HG03139 (cell line): Measurements from ENCODE around the gene GALNT18.

Experiments
- ATAC-seq: cut with Tn5 transposase; IDR thresholded peaks from one replicate; pipeline ENCODE4 v1.9.1; 2021; ENCODE audit not compliant: unreplicated experiment

The GALNT18 gene

DNA sequence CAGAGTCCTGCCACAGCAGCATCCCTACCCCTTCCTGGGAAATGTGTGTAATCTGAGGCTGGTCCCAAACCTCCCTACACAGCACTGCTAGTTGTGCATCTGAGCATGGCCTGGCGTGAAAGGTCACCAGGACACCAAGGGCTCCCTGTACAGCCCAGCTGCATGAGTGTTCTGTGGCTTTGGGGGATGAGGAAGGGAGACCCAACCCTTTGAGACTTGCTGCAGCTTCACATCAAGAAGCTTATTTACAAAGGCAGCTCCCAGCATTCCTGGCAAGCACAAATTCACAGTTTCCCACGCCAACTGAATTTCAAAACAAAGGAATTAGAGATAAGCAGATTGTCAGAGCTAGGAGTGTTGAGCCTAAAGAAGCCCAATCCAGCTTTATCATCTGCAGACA, 301.0 kb downstream of the GALNT18 start:
- no peak for ATAC-seq

- ATAC-seq, result no peak
Observed at GRCh38 chr11:11318961-11319360, 302.8 kb downstream of the GALNT18 start.

- no peak for ATAC-seq
Observed at GRCh38 chr11:11318461-11318860, 303.3 kb downstream of the GALNT18 start.

DNA sequence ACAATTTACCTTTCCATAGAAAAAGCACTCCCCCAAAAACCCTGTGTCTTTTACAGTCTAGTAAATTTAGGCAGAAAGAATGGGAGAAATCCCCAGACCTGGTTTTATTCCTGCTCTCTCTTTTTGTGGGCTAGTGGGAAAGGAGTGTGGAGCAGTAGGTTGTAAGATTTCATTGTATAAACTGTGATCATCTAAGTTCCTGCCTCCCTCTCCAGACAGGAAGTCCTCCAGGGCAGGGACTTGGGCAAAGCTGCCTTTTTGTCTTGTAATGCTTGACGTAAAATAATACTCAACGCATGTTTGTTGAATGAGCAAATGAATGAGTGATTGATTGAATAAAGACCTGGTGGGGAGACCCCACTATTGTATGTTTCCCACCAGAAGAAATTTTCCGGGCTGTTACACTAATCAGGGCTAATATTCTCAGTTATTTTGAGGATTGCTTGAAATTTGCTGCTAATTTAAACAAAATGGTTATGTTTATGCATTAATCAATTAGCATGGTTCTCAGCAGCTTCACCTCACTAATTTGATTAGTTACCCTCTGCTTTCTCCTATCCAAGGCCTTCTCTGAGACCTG, 305.1 kb downstream of the GALNT18 start:
- ATAC-seq, result no peak

DNA sequence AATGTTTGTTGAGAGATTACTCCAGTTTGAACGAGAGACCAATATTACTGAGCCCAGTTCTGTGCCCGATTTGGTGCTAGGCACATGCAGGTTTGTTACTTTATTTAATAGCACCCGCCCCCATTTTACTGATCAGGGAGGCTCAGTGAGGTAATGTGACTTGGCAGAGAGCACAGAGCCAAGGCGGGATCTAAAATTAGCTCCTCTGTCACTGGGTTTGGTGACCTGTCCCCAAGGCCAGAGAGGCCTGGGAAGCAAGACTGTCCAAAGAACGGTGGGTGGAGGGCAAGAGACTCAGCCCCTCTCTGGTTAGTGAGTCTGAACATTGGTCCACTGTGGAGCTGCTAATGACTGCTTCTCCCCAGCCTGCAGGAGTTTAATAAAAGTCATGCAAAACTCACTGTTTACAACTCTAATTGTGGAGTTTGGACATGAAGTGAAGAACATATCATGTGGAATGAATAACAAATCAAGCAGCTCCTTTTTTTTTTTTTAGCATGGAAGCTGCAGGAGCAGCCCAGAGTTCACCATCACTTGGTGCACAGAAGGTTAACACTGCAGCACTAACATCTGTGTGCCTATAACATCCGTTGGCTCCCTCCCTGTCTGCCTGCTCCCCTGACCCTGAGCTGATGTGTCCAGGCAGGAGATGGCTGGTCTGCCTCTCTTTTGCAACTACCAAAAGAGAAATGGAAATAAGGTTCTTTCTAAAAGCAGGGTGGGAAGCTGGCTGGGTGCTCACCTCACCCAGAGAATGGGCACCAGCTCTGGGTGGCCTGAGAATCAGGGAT, 307.7 kb downstream of the GALNT18 start:
- ATAC-seq, result no peak

DNA sequence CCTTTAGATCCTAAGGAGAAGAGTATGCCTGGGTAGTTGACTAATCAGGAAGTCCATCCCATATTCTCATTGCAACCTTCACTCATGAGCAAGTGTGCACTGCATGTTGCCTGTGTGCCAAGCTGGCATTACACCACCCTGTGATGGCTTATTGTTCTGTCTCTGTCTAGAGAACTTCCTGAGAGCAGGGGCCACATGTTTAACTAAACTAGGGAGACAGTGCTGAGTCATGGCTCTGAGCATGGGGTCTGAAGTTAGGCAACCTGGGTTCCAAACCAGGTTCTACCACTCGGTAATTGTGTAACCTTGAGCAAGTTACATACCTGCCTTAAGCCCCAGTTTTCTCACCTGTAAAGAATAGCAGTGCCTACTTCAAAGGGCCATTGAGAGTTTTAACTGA, 308.4 kb downstream of the GALNT18 start:
- no peak for ATAC-seq

DNA sequence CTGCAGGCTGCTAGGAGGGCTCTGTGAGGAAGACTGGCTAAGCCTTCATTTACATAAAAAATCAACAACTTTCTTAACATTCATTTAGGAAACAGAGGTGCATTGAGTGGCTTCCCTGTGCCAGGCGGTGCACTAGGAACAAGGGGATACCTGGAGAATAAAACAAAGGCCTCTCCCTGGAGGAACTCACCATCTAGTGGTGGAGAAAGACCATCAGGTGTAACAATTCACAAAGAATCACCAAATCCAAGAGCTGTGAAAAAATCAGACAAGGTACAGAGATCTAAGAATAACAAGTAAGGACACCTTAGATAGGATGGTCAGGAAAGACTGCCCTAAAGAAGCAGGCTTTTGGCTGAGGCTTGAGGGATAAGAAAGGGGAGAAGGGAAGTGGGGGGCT, 309.1 kb downstream of the GALNT18 start:
- no peak for ATAC-seq

DNA sequence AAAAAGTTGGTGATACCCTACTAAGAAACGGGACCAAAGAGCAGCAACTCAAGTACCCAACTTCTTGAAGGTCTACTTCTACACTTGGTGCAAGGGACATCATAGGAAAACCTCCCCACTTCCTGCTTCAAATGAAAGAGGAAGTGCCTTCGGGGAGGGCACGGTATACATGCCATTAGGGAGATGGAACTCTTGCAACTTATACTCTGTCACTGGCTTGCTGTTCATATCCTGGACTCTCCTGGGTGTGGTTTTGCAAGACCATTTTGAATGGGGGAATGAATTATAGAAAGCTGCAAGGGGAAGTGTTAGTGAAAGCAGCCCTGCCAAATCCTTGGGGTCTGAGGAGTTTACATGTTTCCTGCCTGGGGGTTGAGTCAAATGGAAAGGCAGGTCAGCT, 310.6 kb downstream of the GALNT18 start:
- ATAC-seq, result no peak

DNA sequence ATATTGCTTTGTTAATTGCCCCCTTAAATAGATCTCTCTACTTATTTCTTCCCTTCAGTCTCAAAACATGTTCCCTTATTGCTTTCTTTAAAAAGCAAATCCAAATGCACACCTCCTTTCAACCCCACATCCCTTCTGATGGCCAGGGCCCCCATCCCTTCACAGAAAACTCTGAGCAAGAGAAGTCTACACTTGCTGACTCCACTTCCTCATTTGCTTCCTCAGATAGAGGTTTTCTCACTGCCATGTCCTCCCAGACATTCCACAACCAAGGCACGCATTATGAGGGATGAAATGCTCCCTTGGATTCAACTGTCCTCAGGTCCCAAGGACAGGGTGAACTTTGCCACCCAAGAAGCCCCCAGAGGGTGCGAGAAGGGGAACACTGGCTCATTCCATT, 311.9 kb downstream of the GALNT18 start:
- no peak for ATAC-seq

GRCh38 chr11:11308249-11308648, 313.6 kb downstream of the GALNT18 start:
- no peak for ATAC-seq

DNA sequence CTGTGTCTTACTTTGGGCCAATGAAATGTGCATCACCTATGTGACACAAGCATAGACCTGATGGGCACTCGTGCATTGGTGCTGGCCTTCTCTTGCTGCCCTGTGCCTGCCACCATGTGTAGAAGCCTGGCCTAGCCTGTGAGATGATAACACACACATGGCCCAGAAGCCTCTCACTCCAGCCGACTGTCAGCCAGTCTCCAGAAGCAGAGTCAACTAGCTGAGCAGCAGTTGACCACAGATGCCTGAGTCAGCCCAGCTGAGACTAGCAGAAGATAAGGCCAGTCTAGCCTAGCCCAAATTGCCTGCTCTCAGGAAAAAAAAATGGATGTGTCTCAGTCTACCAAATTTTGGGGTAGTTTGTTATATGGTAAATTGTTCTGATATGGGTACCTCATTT, 314.9 kb downstream of the GALNT18 start:
- no peak for ATAC-seq

GRCh38 chr11:11304550-11304949, 317.3 kb downstream of the GALNT18 start:
- no peak for ATAC-seq

DNA sequence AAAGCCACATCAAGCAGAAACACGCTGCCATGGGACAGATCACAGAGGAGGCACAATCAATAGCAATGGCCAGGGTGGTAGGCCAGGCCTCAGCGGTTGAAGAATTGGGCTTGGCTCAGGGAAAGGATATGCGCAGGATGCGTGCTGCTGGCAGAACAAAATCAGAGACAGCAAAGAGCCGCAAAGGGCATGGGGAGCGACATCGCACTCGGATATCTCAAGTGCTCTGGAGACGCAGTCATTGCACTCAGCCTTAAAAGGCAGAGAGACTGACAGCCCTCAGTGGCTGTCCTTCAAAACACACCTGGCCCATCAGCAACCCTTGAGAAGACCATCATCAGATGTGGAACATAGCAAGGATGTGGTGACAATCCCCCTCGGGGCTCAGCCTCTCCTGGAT, 319.2 kb downstream of the GALNT18 start:
- no peak for ATAC-seq

GRCh38 chr11:11301212-11301611, 320.6 kb downstream of the GALNT18 start:
- ATAC-seq, result no peak

- ATAC-seq, result no peak
Observed at GRCh38 chr11:11297578-11297977, 324.2 kb downstream of the GALNT18 start.

DNA sequence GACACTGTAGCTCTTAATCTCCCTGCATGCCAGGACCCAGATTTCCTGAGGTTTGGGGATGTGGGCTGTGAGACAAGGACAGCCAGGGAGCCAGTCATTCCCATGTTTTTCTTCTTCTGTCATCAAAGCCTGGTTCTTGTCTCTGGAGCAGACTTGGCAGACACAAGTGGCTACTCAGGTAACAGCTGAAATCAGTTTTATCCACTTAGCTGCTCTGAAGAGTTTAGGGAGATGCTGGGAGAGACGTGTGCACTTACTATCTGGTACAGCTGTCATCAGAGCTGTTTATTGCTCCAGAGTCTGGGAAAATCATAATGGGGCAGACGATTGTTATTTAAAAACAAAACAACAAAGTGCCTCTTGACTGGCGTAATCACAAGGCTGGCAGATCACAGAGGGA, 325.4 kb downstream of the GALNT18 start:
- no peak for ATAC-seq

GRCh38 chr11:11294551-11294855, 327.3 kb downstream of the GALNT18 start:
- no peak for ATAC-seq

DNA sequence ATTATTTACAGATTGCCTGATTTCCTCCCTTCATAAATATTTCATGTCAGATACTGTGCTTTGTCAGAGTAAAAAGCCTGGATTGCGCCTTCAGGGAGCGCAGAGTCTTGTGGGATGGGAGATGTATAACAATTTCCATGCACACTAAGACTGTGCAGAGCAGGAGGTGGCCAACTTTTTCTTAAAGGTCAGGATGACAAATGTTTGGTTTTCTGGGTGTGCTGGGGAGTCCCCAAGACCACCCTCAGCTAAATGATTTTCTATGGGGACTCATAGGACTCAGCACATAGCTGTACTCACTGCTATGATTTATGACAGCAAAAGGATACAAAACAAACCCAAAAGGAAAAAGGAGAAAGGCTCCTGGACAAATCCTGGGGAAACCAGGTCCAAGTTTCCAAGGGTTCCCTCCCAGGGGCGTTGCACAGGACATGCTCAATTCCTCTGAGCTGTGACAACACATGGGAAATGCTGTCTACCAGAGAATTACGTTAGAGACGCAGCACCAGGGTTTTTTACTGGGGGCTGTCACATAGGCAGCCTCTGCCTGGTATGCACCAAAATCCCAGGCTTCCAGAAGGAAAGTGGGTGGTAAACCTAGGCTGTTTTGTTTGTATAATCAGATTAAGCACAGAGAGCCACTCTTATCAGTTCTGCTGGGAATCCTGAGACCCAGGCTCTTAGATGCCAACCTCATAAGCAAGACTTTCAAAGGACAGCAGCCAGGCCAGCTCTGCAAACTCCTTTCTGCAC, 327.8 kb downstream of the GALNT18 start:
- ATAC-seq, result no peak

GRCh38 chr11:11292839-11293238, 329.0 kb downstream of the GALNT18 start:
- ATAC-seq, result no peak

DNA sequence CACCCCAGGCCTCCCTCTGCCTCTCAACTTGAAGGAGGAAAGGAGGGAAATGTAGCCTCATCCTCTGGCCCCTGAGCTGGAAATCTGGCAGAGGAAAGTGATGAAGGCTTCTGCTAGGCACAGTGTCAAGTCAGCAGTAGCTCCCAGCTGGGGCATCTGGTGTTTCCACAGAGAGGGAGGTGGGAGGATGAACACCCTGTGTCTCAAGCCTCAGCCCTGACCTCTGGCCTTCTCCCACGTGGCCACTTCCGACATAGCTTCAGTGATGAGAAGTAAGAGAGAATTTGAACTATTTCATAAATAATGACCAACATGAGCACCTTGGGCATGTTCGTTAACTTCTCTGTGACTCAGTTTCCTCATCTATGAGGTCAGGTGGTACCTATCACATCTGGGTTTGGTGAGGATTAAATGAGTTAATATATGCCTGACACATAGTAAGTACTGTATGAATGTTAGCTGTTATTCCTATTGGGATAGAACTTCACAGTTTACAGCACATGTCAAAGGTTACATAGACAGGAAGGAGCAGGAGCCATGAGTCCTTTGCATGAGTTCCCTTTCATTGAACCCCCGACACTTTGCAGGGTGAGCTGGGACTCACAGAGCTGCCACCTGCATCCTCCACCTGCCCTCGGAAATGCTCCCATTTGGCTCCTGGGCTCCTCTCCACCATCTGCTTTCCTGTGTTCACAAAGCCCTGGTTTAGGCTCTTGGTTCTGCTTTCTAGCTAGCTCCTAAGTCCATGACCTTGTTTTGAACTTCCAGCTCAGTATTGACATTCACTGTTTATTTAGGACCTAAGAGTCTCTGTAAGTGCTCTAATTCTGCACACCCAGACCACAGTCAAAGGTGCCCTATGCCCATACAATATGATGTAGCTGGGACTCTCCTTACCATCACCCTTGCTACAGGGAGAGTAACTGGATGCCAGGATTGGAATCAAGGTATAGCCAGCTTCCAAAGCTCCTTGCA, 330.5 kb downstream of the GALNT18 start:
- no peak for ATAC-seq

GRCh38 chr11:11290354-11290753, 331.5 kb downstream of the GALNT18 start:
- no peak for ATAC-seq
